K562 (cell line): Measurements from ENCODE around the gene PDK1. TPM values are rescaled to one million over a fixed set of nuclear protein-coding genes. Genes with fewer than 3 reads are reported as not detected.

Experiments used
- BMI1 ChIP-seq: fragments of 150-350 bp; IDR thresholded peaks from 2 replicates; pipeline ENCODE4 v1.6.1; 2014; ENCODE audit warnings: low read length
- C11orf30 ChIP-seq: fragments of 450-650 bp; IDR thresholded peaks from 2 replicates; pipeline ENCODE4 v1.6.1; 2016; ENCODE audit warnings: low read depth, mild to moderate bottlenecking
- FOXJ3 ChIP-seq: sonication (generic); formaldehyde crosslinking; IDR thresholded peaks from 2 replicates; pipeline ENCODE4 v1.4.0; 2020; ENCODE audit warnings: mild to moderate bottlenecking, missing genetic modification reagents
- HOXB6 ChIP-seq: fragments of 250-450 bp; sonication (Bioruptor Pico); IDR thresholded peaks from 2 replicates; pipeline ENCODE4 v1.5.1; 2022; ENCODE audit warnings: mild to moderate bottlenecking, borderline replicate concordance
- NR2C1 ChIP-seq, 2 experiments: fragments of 450-650 bp; IDR thresholded peaks; 2 replicates each; pipeline ENCODE4 v1.6.1; 2017; ENCODE audit warnings: mild to moderate bottlenecking in 2 of 2, antibody characterized with exemption in 1 of 2, inconsistent platforms in 1 of 2, missing compliant biosample characterization in 1 of 2, missing genetic modification characterization in 1 of 2
- SOX6 ChIP-seq: fragments of 450-650 bp; IDR thresholded peaks from 2 replicates; pipeline ENCODE4 v1.6.1; 2014; ENCODE audit warnings: mild to moderate bottlenecking
- STAT5A ChIP-seq: IDR thresholded peaks from 2 replicates; pipeline ENCODE4 v1.6.1; 2012; ENCODE audit warnings: low read length, inconsistent platforms, borderline replicate concordance
- TGIF2 ChIP-seq: sonication (generic); formaldehyde crosslinking; IDR thresholded peaks from 2 replicates; pipeline ENCODE4 v1.8.1; 2022; ENCODE audit warnings: mild to moderate bottlenecking, missing genetic modification reagents, moderate library complexity
- WHSC1 ChIP-seq: IDR thresholded peaks from one replicate; pipeline ENCODE4 v1.6.1; 2012; ENCODE audit warnings: low read length, control low read depth, inconsistent platforms
- ZNF134 ChIP-seq: fragments of 250-450 bp; sonication (Bioruptor Pico); conservative IDR thresholded peaks from 2 replicates; pipeline ENCODE4 v1.4.0; 2020
- ZNF316 ChIP-seq: fragments of 450-650 bp; IDR thresholded peaks from 2 replicates; pipeline ENCODE4 v1.6.1; 2016
- polyA plus RNA-seq, 8 experiments: library from polyadenylated mRNA; depleted of rRNA in 4 of 8; stranded (reverse) in 5 of 8; unstranded in 3 of 8; fragments of >200 nt; fragmentation: Nextera tagmentation in 2 of 8; fragmentation: Illumina TruSeq in 1 of 8; extraction: Ambion mirVana in 2 of 8; extraction: Trizol in 1 of 8; gene quantifications; 2 replicates each; pipeline versions ENCODE4 v1.2.1 to v1.2.3, GENCODE V29; 2011 to 2014; ENCODE audit warnings: inconsistent platforms in 1 of 8, missing spikeins in 1 of 8
- total RNA-seq, 7 experiments: library from RNA; depleted of rRNA in 6 of 7; stranded (reverse); fragments of >200 nt in 6 of 7; fragmentation: Illumina TruSeq in 2 of 7; extraction: Trizol in 2 of 7; gene quantifications; 2 replicates each; pipeline versions ENCODE4 v1.2.1 to v1.2.3, GENCODE V29; 2011 to 2021; ENCODE audit warnings: low replicate concordance in 1 of 7
- TF ChIP-seq, protein P1 (sequence below): fragments of 250-450 bp; sonication (Bioruptor Pico); IDR thresholded peaks from 2 replicates; pipeline ENCODE4 v1.8.0; 2022; ENCODE audit warnings: inconsistent platforms
- TF ChIP-seq, protein P2 (sequence below), 3 experiments: IDR thresholded peaks in 2 of 3; conservative IDR thresholded peaks in 1 of 3; 2 replicates each; pipeline ENCODE4 v1.5.1; 2011 to 2012; ENCODE audit warnings: low read length in 3 of 3, mild to moderate bottlenecking in 3 of 3, control low read depth in 2 of 3, improper control_type of control experiment in 1 of 3, inconsistent platforms in 1 of 3, low read depth in 1 of 3, mixed read lengths in 1 of 3, moderate library complexity in 1 of 3; ENCODE audit not compliant: insufficient read depth in 2 of 3
- TF ChIP-seq, protein P3 (sequence below): sonication (generic); formaldehyde crosslinking; IDR thresholded peaks from 2 replicates; pipeline ENCODE4 v1.8.1; 2023; ENCODE audit warnings: mild to moderate bottlenecking, missing genetic modification reagents, moderate library complexity
- TF ChIP-seq, protein P4 (sequence below): fragments of 450-650 bp; formaldehyde crosslinking; IDR thresholded peaks from 2 replicates; pipeline ENCODE4 v1.4.0; 2020; ENCODE audit warnings: mild to moderate bottlenecking, moderate library complexity
- TF ChIP-seq, protein P5 (sequence below): sonication (generic); formaldehyde crosslinking; IDR thresholded peaks from 2 replicates; pipeline ENCODE4 v1.8.0; 2022; ENCODE audit warnings: mild to moderate bottlenecking, missing genetic modification reagents, borderline replicate concordance
- TF ChIP-seq, protein P6 (sequence below), 2 experiments: fragments of 450-650 bp in 1 of 2; sonication (generic) in 1 of 2; formaldehyde crosslinking in 1 of 2; IDR thresholded peaks in 1 of 2; conservative IDR thresholded peaks in 1 of 2; 2 replicates each; pipeline versions ENCODE4 v1.6.1 to v1.8.1; 2016 to 2023; ENCODE audit warnings: mild to moderate bottlenecking in 2 of 2, moderate library complexity in 2 of 2, inconsistent platforms in 1 of 2, missing genetic modification reagents in 1 of 2

The PDK1 gene
- total and polyA plus RNA-seq, 9 of the 15 experiments (the other 6 are each of a cell fraction or from before 2014, with no cell fraction given): 3.5 to 176 (median 13.9) TPM

DNA sequence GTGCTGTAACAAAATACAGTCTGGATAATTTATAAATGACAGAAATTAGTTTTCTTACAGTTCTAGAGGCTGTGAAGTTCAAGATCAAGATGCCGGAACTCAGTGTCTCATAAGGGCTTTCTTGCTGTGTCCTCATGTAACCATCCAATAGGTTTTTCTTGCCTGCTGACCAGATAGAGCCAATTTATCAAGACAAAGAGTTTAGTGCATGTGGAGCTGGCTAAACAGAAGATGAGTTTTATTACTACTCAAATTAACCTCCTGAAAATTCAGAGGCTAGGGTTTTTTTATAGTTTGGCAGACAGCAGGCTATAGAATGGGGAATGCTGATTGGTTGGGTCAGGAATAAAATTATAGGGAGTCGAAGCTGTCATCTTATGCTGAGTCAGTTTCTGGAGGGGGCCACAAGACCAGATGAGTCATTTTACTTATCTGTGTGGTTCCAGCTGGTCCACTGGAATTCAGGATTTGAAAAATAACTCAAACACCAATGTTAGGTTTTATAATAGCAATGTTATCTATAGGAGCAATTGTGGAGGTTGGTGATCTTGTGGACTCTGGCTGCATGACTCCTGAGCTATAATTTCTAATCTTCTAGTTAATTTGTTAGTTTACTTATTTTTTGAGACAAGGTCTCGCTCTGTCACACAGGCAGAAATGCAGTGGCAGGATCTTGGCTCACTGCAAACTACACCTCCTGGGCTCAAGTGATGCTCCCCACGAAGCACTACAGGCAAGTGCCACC lies 3.2 kb upstream of the PDK1 start (continued):
- TF ChIP-seq, protein P1, sequence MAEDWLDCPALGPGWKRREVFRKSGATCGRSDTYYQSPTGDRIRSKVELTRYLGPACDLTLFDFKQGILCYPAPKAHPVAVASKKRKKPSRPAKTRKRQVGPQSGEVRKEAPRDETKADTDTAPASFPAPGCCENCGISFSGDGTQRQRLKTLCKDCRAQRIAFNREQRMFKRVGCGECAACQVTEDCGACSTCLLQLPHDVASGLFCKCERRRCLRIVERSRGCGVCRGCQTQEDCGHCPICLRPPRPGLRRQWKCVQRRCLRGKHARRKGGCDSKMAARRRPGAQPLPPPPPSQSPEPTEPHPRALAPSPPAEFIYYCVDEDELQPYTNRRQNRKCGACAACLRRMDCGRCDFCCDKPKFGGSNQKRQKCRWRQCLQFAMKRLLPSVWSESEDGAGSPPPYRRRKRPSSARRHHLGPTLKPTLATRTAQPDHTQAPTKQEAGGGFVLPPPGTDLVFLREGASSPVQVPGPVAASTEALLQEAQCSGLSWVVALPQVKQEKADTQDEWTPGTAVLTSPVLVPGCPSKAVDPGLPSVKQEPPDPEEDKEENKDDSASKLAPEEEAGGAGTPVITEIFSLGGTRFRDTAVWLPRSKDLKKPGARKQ (CRISPR knock-in tag): no peak
- TF ChIP-seq C11orf30 (peak; percentile 99), ZNF134 (CRISPR knock-in tag) (no peak), TGIF2 (CRISPR knock-in tag) (no peak), NR2C1 (IDR thresholded peaks at IDR 0.05) (no peak), NR2C1 (tag; IDR thresholded peaks at IDR 0.05) (peak; percentile 39; the same call in 1 of the 2 replicates), SOX6 (peak; percentile 97), ZNF316 (peak; percentile 100), BMI1 (no peak), WHSC1 (no peak), FOXJ3 (CRISPR knock-in tag) (no peak), STAT5A (peak; percentile 92), HOXB6 (CRISPR knock-in tag) (no peak)
- TF ChIP-seq, protein P2, sequence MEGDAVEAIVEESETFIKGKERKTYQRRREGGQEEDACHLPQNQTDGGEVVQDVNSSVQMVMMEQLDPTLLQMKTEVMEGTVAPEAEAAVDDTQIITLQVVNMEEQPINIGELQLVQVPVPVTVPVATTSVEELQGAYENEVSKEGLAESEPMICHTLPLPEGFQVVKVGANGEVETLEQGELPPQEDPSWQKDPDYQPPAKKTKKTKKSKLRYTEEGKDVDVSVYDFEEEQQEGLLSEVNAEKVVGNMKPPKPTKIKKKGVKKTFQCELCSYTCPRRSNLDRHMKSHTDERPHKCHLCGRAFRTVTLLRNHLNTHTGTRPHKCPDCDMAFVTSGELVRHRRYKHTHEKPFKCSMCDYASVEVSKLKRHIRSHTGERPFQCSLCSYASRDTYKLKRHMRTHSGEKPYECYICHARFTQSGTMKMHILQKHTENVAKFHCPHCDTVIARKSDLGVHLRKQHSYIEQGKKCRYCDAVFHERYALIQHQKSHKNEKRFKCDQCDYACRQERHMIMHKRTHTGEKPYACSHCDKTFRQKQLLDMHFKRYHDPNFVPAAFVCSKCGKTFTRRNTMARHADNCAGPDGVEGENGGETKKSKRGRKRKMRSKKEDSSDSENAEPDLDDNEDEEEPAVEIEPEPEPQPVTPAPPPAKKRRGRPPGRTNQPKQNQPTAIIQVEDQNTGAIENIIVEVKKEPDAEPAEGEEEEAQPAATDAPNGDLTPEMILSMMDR (IDR thresholded peaks at IDR 0.05 in 2 of 3, conservative IDR thresholded peaks at IDR 0.05 in 1 of 3; ENCODE audit: insufficient read depth in 2 of 3, low read depth in 1 of 3, low read length in 3 of 3): no peak
- TF ChIP-seq, protein P3, sequence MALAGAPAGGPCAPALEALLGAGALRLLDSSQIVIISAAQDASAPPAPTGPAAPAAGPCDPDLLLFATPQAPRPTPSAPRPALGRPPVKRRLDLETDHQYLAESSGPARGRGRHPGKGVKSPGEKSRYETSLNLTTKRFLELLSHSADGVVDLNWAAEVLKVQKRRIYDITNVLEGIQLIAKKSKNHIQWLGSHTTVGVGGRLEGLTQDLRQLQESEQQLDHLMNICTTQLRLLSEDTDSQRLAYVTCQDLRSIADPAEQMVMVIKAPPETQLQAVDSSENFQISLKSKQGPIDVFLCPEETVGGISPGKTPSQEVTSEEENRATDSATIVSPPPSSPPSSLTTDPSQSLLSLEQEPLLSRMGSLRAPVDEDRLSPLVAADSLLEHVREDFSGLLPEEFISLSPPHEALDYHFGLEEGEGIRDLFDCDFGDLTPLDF (CRISPR knock-in tag): no peak
- TF ChIP-seq, protein P4, sequence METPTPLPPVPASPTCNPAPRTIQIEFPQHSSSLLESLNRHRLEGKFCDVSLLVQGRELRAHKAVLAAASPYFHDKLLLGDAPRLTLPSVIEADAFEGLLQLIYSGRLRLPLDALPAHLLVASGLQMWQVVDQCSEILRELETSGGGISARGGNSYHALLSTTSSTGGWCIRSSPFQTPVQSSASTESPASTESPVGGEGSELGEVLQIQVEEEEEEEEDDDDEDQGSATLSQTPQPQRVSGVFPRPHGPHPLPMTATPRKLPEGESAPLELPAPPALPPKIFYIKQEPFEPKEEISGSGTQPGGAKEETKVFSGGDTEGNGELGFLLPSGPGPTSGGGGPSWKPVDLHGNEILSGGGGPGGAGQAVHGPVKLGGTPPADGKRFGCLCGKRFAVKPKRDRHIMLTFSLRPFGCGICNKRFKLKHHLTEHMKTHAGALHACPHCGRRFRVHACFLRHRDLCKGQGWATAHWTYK: peak; percentile 83; the same call in 1 of the 2 replicates
- TF ChIP-seq, protein P5, sequence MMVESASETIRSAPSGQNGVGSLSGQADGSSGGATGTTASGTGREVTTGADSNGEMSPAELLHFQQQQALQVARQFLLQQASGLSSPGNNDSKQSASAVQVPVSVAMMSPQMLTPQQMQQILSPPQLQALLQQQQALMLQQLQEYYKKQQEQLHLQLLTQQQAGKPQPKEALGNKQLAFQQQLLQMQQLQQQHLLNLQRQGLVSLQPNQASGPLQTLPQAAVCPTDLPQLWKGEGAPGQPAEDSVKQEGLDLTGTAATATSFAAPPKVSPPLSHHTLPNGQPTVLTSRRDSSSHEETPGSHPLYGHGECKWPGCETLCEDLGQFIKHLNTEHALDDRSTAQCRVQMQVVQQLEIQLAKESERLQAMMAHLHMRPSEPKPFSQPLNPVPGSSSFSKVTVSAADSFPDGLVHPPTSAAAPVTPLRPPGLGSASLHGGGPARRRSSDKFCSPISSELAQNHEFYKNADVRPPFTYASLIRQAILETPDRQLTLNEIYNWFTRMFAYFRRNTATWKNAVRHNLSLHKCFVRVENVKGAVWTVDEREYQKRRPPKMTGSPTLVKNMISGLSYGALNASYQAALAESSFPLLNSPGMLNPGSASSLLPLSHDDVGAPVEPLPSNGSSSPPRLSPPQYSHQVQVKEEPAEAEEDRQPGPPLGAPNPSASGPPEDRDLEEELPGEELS: no peak
- TF ChIP-seq, protein P6, sequence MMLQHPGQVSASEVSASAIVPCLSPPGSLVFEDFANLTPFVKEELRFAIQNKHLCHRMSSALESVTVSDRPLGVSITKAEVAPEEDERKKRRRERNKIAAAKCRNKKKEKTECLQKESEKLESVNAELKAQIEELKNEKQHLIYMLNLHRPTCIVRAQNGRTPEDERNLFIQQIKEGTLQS (IDR thresholded peaks at IDR 0.05): peak; percentile 100
- TF ChIP-seq, protein P6 (CRISPR knock-in tag; conservative IDR thresholded peaks at IDR 0.05): peak; percentile 99
